ENCODE data around the gene TMEM121. TPM values are rescaled to one million over a fixed set of nuclear protein-coding genes. Genes with fewer than 3 reads are reported as not detected.

The TMEM121 gene
- total RNA-seq, 1 donor from 2014 or later: 3.1 TPM

- H3K4me1 ChIP-seq (ENCODE audit: control insufficient read depth in 3 of 3, insufficient read depth in 3 of 3, low read length in 3 of 3): peaks cover 57 to 67% (median 62%) of the 10 kb centered on the region in 3 donors
- peak overlapping the region; percentile 50 to 68 (median 65) for H3K9ac ChIP-seq (ENCODE audit: low read depth in 1 of 3, low read length in 3 of 3)
- H3K27ac ChIP-seq (ENCODE audit: low read depth, low read length): peak overlapping the region; percentile 72
- H3K27me3 ChIP-seq (ENCODE audit: control insufficient read depth in 3 of 3, insufficient read depth in 3 of 3, low read length in 3 of 3): peaks cover 8 to 32% (median 12%) of the 10 kb centered on the region in 3 donors
- H3K36me3 ChIP-seq (ENCODE audit: control insufficient read depth in 3 of 3, insufficient read depth in 3 of 3, low read length in 3 of 3): no peaks in the 10 kb centered on the region
- peak overlapping the region; percentile 49 to 67 (median 63) for H3K4me3 ChIP-seq (ENCODE audit: low read length in 3 of 3)
- H3K9me3 ChIP-seq (ENCODE audit: control insufficient read depth in 3 of 3, low read length in 3 of 3): no peaks in the 10 kb centered on the region
Measured at GRCh38 chr14:105487449-105487985, 38.9 kb upstream of the TMEM121 start.

GRCh38 chr14:105487986-105488777 is 38.2 kb upstream of the TMEM121 start:
- H3K9me3 ChIP-seq (ENCODE audit: control insufficient read depth in 3 of 3, low read length in 3 of 3): no peaks in the 10 kb centered on the region
- H3K27me3 ChIP-seq (ENCODE audit: control insufficient read depth in 3 of 3, insufficient read depth in 3 of 3, low read length in 3 of 3): peaks cover 8 to 28% (median 12%) of the 10 kb centered on the region in 3 donors
- H3K27ac ChIP-seq (ENCODE audit: low read depth, low read length): peak overlapping the region; percentile 77
- H3K4me1 ChIP-seq (ENCODE audit: control insufficient read depth in 3 of 3, insufficient read depth in 3 of 3, low read length in 3 of 3): peaks cover 53 to 63% (median 60%) of the 10 kb centered on the region in 3 donors
- no peaks in the 10 kb centered on the region for H3K36me3 ChIP-seq (ENCODE audit: control insufficient read depth in 3 of 3, insufficient read depth in 3 of 3, low read length in 3 of 3)
- peak overlapping the region; percentile 19 to 68 (median 65) for H3K9ac ChIP-seq (ENCODE audit: low read depth in 1 of 3, low read length in 3 of 3)
- H3K4me3 ChIP-seq (ENCODE audit: low read length in 3 of 3): peak overlapping the region; percentile 49 to 67 (median 61)

- Histone ChIP-seq H3K27ac (ENCODE audit: low read depth, low read length) (peak overlapping the region; percentile 77), H3K27me3 (ENCODE audit: control insufficient read depth in 3 of 3, insufficient read depth in 3 of 3, low read length in 3 of 3) (peaks cover 8 to 25% (median 12%) of the 10 kb centered on the region in 3 donors), H3K4me1 (ENCODE audit: control insufficient read depth in 3 of 3, insufficient read depth in 3 of 3, low read length in 3 of 3) (peaks cover 45 to 55% (median 52%) of the 10 kb centered on the region in 3 donors), H3K36me3 (ENCODE audit: control insufficient read depth in 3 of 3, insufficient read depth in 3 of 3, low read length in 3 of 3) (no peaks in the 10 kb centered on the region), H3K9ac (ENCODE audit: low read depth in 1 of 3, low read length in 3 of 3) (peak overlapping the region; percentile 51 to 77 (median 69)), H3K9me3 (ENCODE audit: control insufficient read depth in 3 of 3, low read length in 3 of 3) (no peaks in the 10 kb centered on the region), H3K4me3 (ENCODE audit: low read length in 3 of 3) (peak overlapping the region; percentile 49 to 74 (median 67))
Measured at GRCh38 chr14:105488781-105489541, 37.4 kb upstream of the TMEM121 start.

- Histone ChIP-seq H3K36me3 (ENCODE audit: control insufficient read depth in 3 of 3, insufficient read depth in 3 of 3, low read length in 3 of 3) (no peaks in the 10 kb centered on the region), H3K27me3 (ENCODE audit: control insufficient read depth in 3 of 3, insufficient read depth in 3 of 3, low read length in 3 of 3) (peaks cover 5 to 17% (median 8%) of the 10 kb centered on the region in 3 donors), H3K27ac (ENCODE audit: low read depth, low read length) (peak overlapping the region; percentile 77), H3K9ac (ENCODE audit: low read depth in 1 of 3, low read length in 3 of 3) (peak overlapping the region; percentile 70 to 86 (median 72)), H3K9me3 (ENCODE audit: control insufficient read depth in 3 of 3, low read length in 3 of 3) (no peaks in the 10 kb centered on the region), H3K4me1 (ENCODE audit: control insufficient read depth in 3 of 3, insufficient read depth in 3 of 3, low read length in 3 of 3) (peaks cover 38 to 48% (median 47%) of the 10 kb centered on the region in 3 donors), H3K4me3 (ENCODE audit: low read length in 3 of 3) (peak overlapping the region; percentile 67 to 77 (median 74))
Measured at GRCh38 chr14:105489542-105490266, 36.7 kb upstream of the TMEM121 start.

GRCh38 chr14:105490267-105490571 is 36.2 kb upstream of the TMEM121 start:
- H3K9me3 ChIP-seq (ENCODE audit: control insufficient read depth in 3 of 3, low read length in 3 of 3): no peaks in the 10 kb centered on the region
- H3K36me3 ChIP-seq (ENCODE audit: control insufficient read depth in 3 of 3, insufficient read depth in 3 of 3, low read length in 3 of 3): no peaks in the 10 kb centered on the region

GRCh38 chr14:105490572-105491365 is 35.6 kb upstream of the TMEM121 start, which contains the start of gene TEDC1:
TEDC1 (plus strand) TSS chr14:105491246; CDS start chr14:105491376, 130 bp downstream.
- Histone ChIP-seq H3K9me3 (ENCODE audit: control insufficient read depth in 3 of 3, low read length in 3 of 3) (no peaks in the 10 kb centered on the region), H3K27me3 (ENCODE audit: control insufficient read depth in 3 of 3, insufficient read depth in 3 of 3, low read length in 3 of 3) (peaks cover 4 to 8% (median 8%) of the 10 kb centered on the region in 3 donors), H3K27ac (ENCODE audit: low read depth, low read length) (peak within 1 kb of the TSS; percentile 77), H3K4me1 (ENCODE audit: control insufficient read depth in 3 of 3, insufficient read depth in 3 of 3, low read length in 3 of 3) (peaks cover 36 to 45% (median 45%) of the 10 kb centered on the region in 3 donors), H3K36me3 (ENCODE audit: control insufficient read depth in 3 of 3, insufficient read depth in 3 of 3, low read length in 3 of 3) (no peaks in the 10 kb centered on the region), H3K4me3 (ENCODE audit: low read length in 3 of 3) (peak within 1 kb of the TSS; percentile 62 to 77 (median 74)), H3K9ac (ENCODE audit: low read depth in 1 of 3, low read length in 3 of 3) (peak within 1 kb of the TSS; percentile 70 to 86 (median 72))

More at GRCh38 chr14:105490267-105490571, 36.2 kb upstream of the TMEM121 start:
- Histone ChIP-seq H3K27me3 (ENCODE audit: control insufficient read depth in 3 of 3, insufficient read depth in 3 of 3, low read length in 3 of 3) (peaks cover 5 to 12% (median 8%) of the 10 kb centered on the region in 3 donors), H3K27ac (ENCODE audit: low read depth, low read length) (peak overlapping the region; percentile 77), H3K4me3 (ENCODE audit: low read length in 3 of 3) (peak overlapping the region; percentile 51 to 77 (median 74)), H3K4me1 (ENCODE audit: control insufficient read depth in 3 of 3, insufficient read depth in 3 of 3, low read length in 3 of 3) (peaks cover 37 to 45% (median 45%) of the 10 kb centered on the region in 3 donors), H3K9ac (ENCODE audit: low read depth in 1 of 3, low read length in 3 of 3) (peak overlapping the region; percentile 70 to 86 (median 72))

GRCh38 chr14:105491366-105491973 is 34.9 kb upstream of the TMEM121 start:
- Histone ChIP-seq H3K27ac (ENCODE audit: low read depth, low read length) (peak overlapping the region; percentile 72), H3K9me3 (ENCODE audit: control insufficient read depth in 3 of 3, low read length in 3 of 3) (no peaks in the 10 kb centered on the region), H3K9ac (ENCODE audit: low read depth in 1 of 3, low read length in 3 of 3) (peak overlapping the region in 2 of 3 donors; percentile 54 to 74), H3K4me1 (ENCODE audit: control insufficient read depth in 3 of 3, insufficient read depth in 3 of 3, low read length in 3 of 3) (peaks cover 37 to 48% (median 43%) of the 10 kb centered on the region in 3 donors), H3K36me3 (ENCODE audit: control insufficient read depth in 3 of 3, insufficient read depth in 3 of 3, low read length in 3 of 3) (no peaks in the 10 kb centered on the region), H3K27me3 (ENCODE audit: control insufficient read depth in 3 of 3, insufficient read depth in 3 of 3, low read length in 3 of 3) (peaks cover 0 to 4% (median 3%) of the 10 kb centered on the region in 3 donors), H3K4me3 (ENCODE audit: low read length in 3 of 3) (peak overlapping the region; percentile 62 to 73 (median 67))

- H3K9ac ChIP-seq (ENCODE audit: low read depth in 1 of 3, low read length in 3 of 3): peak overlapping the region in 1 of 3 donors; percentile 45
- peaks cover 37 to 53% (median 45%) of the 10 kb centered on the region in 3 donors for H3K4me1 ChIP-seq (ENCODE audit: control insufficient read depth in 3 of 3, insufficient read depth in 3 of 3, low read length in 3 of 3)
- no peaks in the 10 kb centered on the region for H3K9me3 ChIP-seq (ENCODE audit: control insufficient read depth in 3 of 3, low read length in 3 of 3)
- peak overlapping the region in 1 of 3 donors; percentile 73 for H3K4me3 ChIP-seq (ENCODE audit: low read length in 3 of 3)
- H3K27ac ChIP-seq (ENCODE audit: low read depth, low read length): no peak overlapping the region
- no peaks in the 10 kb centered on the region for H3K36me3 ChIP-seq (ENCODE audit: control insufficient read depth in 3 of 3, insufficient read depth in 3 of 3, low read length in 3 of 3)
- peaks cover 0 to 2% (median 0%) of the 10 kb centered on the region in 3 donors for H3K27me3 ChIP-seq (ENCODE audit: control insufficient read depth in 3 of 3, insufficient read depth in 3 of 3, low read length in 3 of 3)
Measured at GRCh38 chr14:105492031-105492970, 34.1 kb upstream of the TMEM121 start.

Measured in skeletal muscle tissue (tissue), 4 donors.